Common myeloid progenitor, CD34-positive (primary cell): Measurements from ENCODE around the gene KRCC1.
"Not testable (repeated sequence)": the region's sequence is repeated elsewhere in the genome, so short reads cannot be mapped to it uniquely, and the experiment has no call there.

Experiments used
- CTCF ChIA-PET: fragments of 350-600 bp; sonication (Branson Sonifier 250); formaldehyde crosslinking; loops from one replicate; lab custom pipeline; 2021; ENCODE audit warnings: antibody characterized with exemption; lab: Charles Lee
- POLR2A ChIA-PET: fragments of 350-600 bp; sonication (Branson Sonifier 250); formaldehyde crosslinking; loops from one replicate; lab custom pipeline; 2021; ENCODE audit warnings: antibody characterized with exemption; lab: Charles Lee
- DNase-seq, 3 donors: peaks; one replicate each; pipeline versions ENCODE4 v3.0.0 to v3.0.0-alpha.2; 2013
- H3K27ac ChIP-seq, 2 experiments: 1 replicate in 1 of 2; 2 replicates in 1 of 2; pipeline ENCODE4 v1.7.0; 2013; ENCODE audit warnings: inconsistent platforms in 2 of 2, low read length in 2 of 2, mild to moderate bottlenecking in 2 of 2, low read depth in 1 of 2, moderate library complexity in 1 of 2; ENCODE audit not compliant: severe bottlenecking in 2 of 2, insufficient read depth in 1 of 2, poor library complexity in 1 of 2
- H3K27me3 ChIP-seq, 5 experiments: replicated peaks in 2 of 5; 1 replicate in 3 of 5; 2 replicates in 2 of 5; pipeline versions ENCODE4 v1.6.1 to v1.7.0; 2013; ENCODE audit warnings: low read length in 4 of 5, mild to moderate bottlenecking in 2 of 5, moderate library complexity in 2 of 5, inconsistent platforms in 1 of 5; ENCODE audit not compliant: insufficient read depth in 5 of 5, control insufficient read depth in 4 of 5
- H3K36me3 ChIP-seq, 4 experiments: 1 replicate in 2 of 4; 2 replicates in 2 of 4; pipeline versions ENCODE4 v1.6.1 to v1.7.0; 2013; ENCODE audit warnings: low read length in 3 of 4, control low read depth in 1 of 4, mild to moderate bottlenecking in 1 of 4; ENCODE audit not compliant: control insufficient read depth in 4 of 4, insufficient read depth in 4 of 4
- H3K4me1 ChIP-seq, 4 experiments: 1 replicate in 3 of 4; 2 replicates in 1 of 4; pipeline versions ENCODE4 v1.6.1 to v1.7.1; 2013; ENCODE audit warnings: low read length in 3 of 4, mild to moderate bottlenecking in 3 of 4, control low read depth in 1 of 4, inconsistent platforms in 1 of 4, moderate library complexity in 1 of 4; ENCODE audit not compliant: control insufficient read depth in 4 of 4, insufficient read depth in 4 of 4; ENCODE audit errors: control extremely low read depth in 1 of 4
- H3K4me3 ChIP-seq, 7 experiments: 1 replicate in 4 of 7; 2 replicates in 3 of 7; pipeline versions ENCODE4 v1.5.1 to v1.7.0; 2013; ENCODE audit warnings: mild to moderate bottlenecking in 7 of 7, low read length in 6 of 7, moderate library complexity in 6 of 7, inconsistent platforms in 2 of 7, low read depth in 2 of 7, control low read depth in 1 of 7; ENCODE audit not compliant: insufficient read depth in 4 of 7, control insufficient read depth in 1 of 7; ENCODE audit errors: extremely low read depth in 1 of 7
- H3K9me3 ChIP-seq, 5 experiments: 1 replicate in 4 of 5; 2 replicates in 1 of 5; pipeline versions ENCODE4 v1.6.1 to v1.7.1; 2013; ENCODE audit warnings: low read length in 4 of 5, mild to moderate bottlenecking in 2 of 5, inconsistent platforms in 1 of 5, low read depth in 1 of 5, moderate library complexity in 1 of 5; ENCODE audit not compliant: control insufficient read depth in 4 of 5, insufficient read depth in 2 of 5; ENCODE audit errors: control extremely low read depth in 1 of 5
- WGBS: methylation state at CpG from one replicate; pipeline ENCODE4 v1.1.5; 2013; ENCODE audit not compliant: insufficient coverage; 5-methylcytosine and 5-hydroxymethylcytosine counted together

Gene KRCC1

GRCh38 chr2:87996570-87996969 is 59.0 kb downstream of the KRCC1 start:
- no peak for DNase-seq
- Histone ChIP-seq H3K27ac (no peak overlapping the region), H3K27me3 (no peaks in the 10 kb centered on the region), H3K36me3 (no peaks in the 10 kb centered on the region), H3K4me3 (no peak overlapping the region), H3K4me1 (no peaks in the 10 kb centered on the region), H3K9me3 (peaks cover 0 to 8% (median 0%) of the 10 kb centered on the region in 5 experiments)
- 82% methylated on average over 3 of the region's 6 CpGs for WGBS
- ChIA-PET CTCF (interaction anchor here (0.9 to 1.5 kb wide), 2 partner anchors 9 to 10 kb away, joined by 3 to 5 read pairs; no protein-coding TSS in a partner anchor), POLR2A (no interaction called here)

- H3K4me1 ChIP-seq: no peaks in the 10 kb centered on the region
- no peak overlapping the region for H3K27ac ChIP-seq
- WGBS: 70% methylated on average over 1 of the region's 1 CpG
- no peak overlapping the region for H3K4me3 ChIP-seq
- CTCF ChIA-PET: interaction anchor here (0.9 kb wide), 1 partner anchor 10 kb away, joined by 3 read pairs; no protein-coding TSS in a partner anchor
- no peaks in the 10 kb centered on the region for H3K36me3 ChIP-seq
- DNase-seq: no peak
- POLR2A ChIA-PET: interaction anchor here (0.6 kb wide), 1 partner anchor 20 kb away, joined by 3 read pairs; no protein-coding TSS in a partner anchor
- H3K9me3 ChIP-seq: peaks cover 0 to 8% (median 0%) of the 10 kb centered on the region in 5 experiments
- no peaks in the 10 kb centered on the region for H3K27me3 ChIP-seq
These were observed 59.8 kb downstream of the KRCC1 start for GRCh38 chr2:87995756-87996155.

GRCh38 chr2:87994304-87994850 is 61.2 kb downstream of the KRCC1 start:
- CTCF ChIA-PET, H3K9me3 ChIP-seq, H3K36me3 ChIP-seq, H3K4me3 ChIP-seq, DNase-seq, H3K27ac ChIP-seq, POLR2A ChIA-PET, H3K27me3 ChIP-seq, H3K4me1 ChIP-seq: not testable (repeated sequence)
- 100% methylated on average over 1 of the region's 7 CpGs for WGBS

DNA sequence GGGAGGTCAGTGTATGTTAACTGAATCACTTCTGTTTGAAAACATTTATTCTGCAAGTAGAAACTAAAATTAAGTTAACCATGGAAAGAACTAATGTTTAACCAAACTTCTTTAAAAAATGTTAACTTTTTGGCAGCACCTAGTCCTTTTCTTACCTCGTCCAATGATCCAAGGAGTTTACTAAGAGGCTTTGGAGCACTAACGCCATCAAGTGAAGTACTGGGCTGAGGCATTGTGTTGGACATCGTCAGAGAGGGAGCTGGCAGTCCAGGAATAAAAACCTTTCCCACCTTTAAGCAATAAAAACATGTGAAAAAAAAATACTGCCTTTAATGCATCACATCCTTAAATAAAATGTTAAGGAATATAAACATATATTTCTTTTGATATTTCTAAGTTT is 63.0 kb downstream of the KRCC1 start:
- H3K4me3 ChIP-seq, H3K9me3 ChIP-seq, CTCF ChIA-PET, H3K27ac ChIP-seq, POLR2A ChIA-PET, H3K36me3 ChIP-seq, H3K4me1 ChIP-seq, DNase-seq, H3K27me3 ChIP-seq: not testable (repeated sequence)
- WGBS: no CpG with 5 or more reads among the region's 3 CpGs

- WGBS: no CpG with 5 or more reads among the region's 1 CpG
- H3K27me3 ChIP-seq, H3K36me3 ChIP-seq, DNase-seq, H3K27ac ChIP-seq, H3K4me3 ChIP-seq, POLR2A ChIA-PET, H3K4me1 ChIP-seq, H3K9me3 ChIP-seq, CTCF ChIA-PET: not testable (repeated sequence)
These were observed 68.1 kb downstream of the KRCC1 start for GRCh38 chr2:87987473-87987872.

DNA sequence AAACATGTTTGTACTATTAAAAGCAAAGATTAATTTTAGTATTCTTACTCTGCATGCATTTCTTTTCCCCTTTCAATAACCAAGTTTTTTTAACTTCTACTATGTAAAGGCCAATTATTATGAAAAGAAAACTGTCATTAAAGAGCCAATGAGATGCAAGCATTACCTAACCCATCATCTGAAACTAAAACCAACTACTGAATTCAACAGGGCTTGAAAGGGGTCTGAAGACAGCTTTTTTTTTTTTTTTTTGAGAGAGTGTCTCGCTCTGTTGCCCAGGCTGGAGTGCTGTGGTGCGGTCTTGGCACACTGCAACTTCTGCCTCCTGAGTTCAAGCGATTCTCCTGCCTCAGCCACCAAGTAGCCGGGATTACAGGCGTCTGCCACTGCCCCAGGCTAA is 69.7 kb downstream of the KRCC1 start:
- H3K36me3 ChIP-seq, H3K9me3 ChIP-seq, H3K4me1 ChIP-seq, H3K27me3 ChIP-seq, H3K27ac ChIP-seq, CTCF ChIA-PET, POLR2A ChIA-PET, DNase-seq, H3K4me3 ChIP-seq: not testable (repeated sequence)
- WGBS: no CpG with 5 or more reads among the region's 5 CpGs

- no CpG with 5 or more reads among the region's 3 CpGs for WGBS
- H3K27me3 ChIP-seq, H3K9me3 ChIP-seq, H3K4me1 ChIP-seq, H3K36me3 ChIP-seq, H3K27ac ChIP-seq, CTCF ChIA-PET, H3K4me3 ChIP-seq, DNase-seq, POLR2A ChIA-PET: not testable (repeated sequence)
These were observed 74.4 kb downstream of the KRCC1 start for GRCh38 chr2:87981182-87981581.
